GM12873 (cell line): ENCODE data around the gene IGSF21.

Experiments used
- CTCF ChIP-seq: IDR thresholded peaks from 2 replicates; pipeline ENCODE4 v1.5.1; 2012; ENCODE audit warnings: low read depth, mild to moderate bottlenecking, moderate library complexity, low read length, control low read depth; ENCODE audit not compliant: insufficient read depth; ENCODE audit errors: missing control alignments

IGSF21 gene

GRCh38 chr1:18337757-18338156 lies 230.2 kb downstream of the IGSF21 start:
- no peak for TF ChIP-seq CTCF

GRCh38 chr1:18339161-18339560 lies 231.6 kb downstream of the IGSF21 start:
- TF ChIP-seq CTCF: no peak

- no peak for TF ChIP-seq CTCF
These were observed 232.7 kb downstream of the IGSF21 start for GRCh38 chr1:18340158-18340764.

- TF ChIP-seq CTCF: no peak
These were observed 233.2 kb downstream of the IGSF21 start for GRCh38 chr1:18340787-18341186.

- no peak for TF ChIP-seq CTCF
These were observed 233.9 kb downstream of the IGSF21 start for GRCh38 chr1:18341291-18342069.

GRCh38 chr1:18342744-18343143 lies 235.1 kb downstream of the IGSF21 start:
- TF ChIP-seq CTCF: no peak

- TF ChIP-seq CTCF: no peak
These were observed 236.0 kb downstream of the IGSF21 start for GRCh38 chr1:18343581-18343980.
